ENCODE data around the gene CLSTN1. TPM values are rescaled to one million over a fixed set of nuclear protein-coding genes. Genes with fewer than 3 reads are reported as not detected.
A peak's percentile ranks its signal among the peaks of the same experiment; 100 is the strongest.
"Not testable (repeated sequence)": the region's sequence is repeated elsewhere in the genome, so short reads cannot be mapped to it uniquely, and the experiment has no call there.

Gene CLSTN1
- total RNA-seq, 1 experiment from 2014 or later, result 38.5 TPM

DNA sequence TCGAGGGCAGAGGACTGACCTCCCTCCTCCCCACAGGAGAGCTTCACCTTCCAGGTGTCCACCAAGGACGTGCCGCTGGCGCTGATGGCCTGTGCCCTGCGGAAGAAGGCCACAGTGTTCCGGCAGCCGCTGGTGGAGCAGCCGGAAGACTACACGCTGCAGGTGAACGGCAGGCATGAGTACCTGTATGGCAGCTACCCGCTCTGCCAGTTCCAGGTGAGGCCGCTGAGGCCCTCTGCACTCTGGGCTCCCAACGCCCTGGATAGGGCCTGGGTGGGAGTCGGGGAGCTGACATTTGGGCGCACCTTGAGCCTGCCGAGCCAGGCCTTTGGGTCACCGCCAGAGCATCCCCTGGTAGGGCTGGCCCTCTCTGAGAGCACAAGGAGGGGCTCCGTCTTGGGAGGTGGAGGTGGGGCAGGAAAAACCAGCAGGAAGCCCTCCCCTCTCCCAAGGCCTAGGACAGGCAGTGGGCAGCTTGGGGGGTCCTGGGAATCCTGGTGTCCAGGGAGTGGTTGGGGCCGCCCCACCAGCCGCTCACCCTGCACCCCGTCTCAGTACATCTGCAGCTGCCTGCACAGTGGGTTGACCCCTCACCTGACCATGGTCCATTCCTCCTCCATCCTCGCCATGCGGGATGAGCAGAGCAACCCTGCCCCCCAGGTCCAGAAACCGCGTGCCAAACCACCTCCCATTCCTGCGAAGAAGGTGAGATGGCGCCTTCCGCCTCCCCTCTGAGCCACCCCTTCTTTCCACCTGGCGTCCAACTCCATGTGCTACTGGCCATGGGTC, 107.2 kb downstream of the CLSTN1 start:
- in situ Hi-C loops (cut with HindIII; ENCODE audit: low pct_unique_long_range_greater_than_20kb, low sequenced_read_pairs), result no loop called here
- DNase-seq (ENCODE audit: low read depth, low spot score), result no peak

DNA sequence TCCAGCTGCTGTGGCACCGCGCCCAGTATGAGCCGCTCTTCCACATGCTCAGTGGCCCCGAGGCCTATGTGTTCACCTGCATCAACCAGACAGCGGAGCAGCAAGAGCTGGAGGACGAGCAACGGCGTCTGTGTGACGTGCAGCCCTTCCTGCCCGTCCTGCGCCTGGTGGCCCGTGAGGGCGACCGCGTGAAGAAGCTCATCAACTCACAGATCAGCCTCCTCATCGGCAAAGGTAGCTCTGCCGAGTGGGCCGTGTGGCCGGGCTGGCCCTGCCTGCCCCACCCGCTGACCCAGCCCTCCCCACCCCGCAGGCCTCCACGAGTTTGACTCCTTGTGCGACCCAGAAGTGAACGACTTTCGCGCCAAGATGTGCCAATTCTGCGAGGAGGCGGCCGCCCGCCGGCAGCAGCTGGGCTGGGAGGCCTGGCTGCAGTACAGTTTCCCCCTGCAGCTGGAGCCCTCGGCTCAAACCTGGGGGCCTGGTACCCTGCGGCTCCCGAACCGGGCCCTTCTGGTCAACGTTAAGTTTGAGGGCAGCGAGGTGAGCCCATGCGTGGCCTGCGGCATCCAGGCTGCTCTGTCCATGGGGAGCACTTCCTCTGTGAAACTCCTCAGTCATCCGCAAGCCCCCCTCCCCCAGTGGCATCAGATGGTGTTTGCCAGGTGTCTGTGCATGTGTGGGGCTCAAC, 108.1 kb downstream of the CLSTN1 start:
- no peak for DNase-seq (ENCODE audit: low read depth, low spot score)
- in situ Hi-C loops (cut with HindIII; ENCODE audit: low pct_unique_long_range_greater_than_20kb, low sequenced_read_pairs), result no loop called here

DNA sequence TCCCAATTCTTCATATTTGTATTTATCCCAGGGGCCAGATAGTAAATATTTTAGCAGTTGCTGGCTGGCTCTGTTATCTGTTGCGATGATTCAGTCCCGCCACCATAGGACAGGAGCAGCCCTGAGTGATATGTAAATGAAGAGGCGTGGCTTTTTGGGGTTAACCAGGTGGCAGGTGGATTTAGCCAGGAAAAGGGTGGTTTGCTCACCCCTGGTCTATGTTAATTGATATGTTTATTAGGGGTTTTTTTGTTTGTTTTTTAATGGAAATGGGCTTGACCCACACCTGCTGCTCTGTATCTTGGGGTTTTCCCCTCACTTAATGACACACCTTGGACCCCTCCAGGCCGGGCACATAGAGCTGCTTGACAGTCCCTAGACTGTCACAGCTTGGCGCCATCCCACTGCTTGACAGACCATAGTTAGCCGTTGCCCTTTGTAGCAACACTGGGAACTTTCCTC, 109.5 kb downstream of the CLSTN1 start:
- no peak for DNase-seq (ENCODE audit: low read depth, low spot score)
- in situ Hi-C loops (cut with HindIII; ENCODE audit: low pct_unique_long_range_greater_than_20kb, low sequenced_read_pairs), result no loop called here

DNA sequence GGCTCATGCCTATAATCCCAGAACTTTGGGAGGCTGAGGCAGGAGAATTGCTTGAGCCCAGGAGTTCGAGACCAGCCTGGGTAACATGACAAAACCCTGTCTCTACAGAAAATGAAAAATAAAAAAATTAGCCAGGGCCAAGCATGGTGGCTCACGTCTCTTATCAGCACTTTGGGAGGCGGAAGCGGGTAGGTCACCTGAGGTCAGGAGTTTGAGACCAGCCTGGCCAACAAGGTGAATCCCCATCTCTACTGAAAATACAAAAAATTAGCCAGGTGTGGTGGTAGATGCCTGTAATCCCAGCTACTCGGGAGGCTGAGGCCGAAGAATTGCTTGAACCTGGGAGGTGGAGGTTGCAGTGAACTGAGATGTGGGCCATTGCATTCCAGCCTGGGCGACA, 111.0 kb downstream of the CLSTN1 start:
- in situ Hi-C loops (cut with HindIII; ENCODE audit: low pct_unique_long_range_greater_than_20kb, low sequenced_read_pairs); DNase-seq (ENCODE audit: low read depth, low spot score): not testable (repeated sequence)

DNA sequence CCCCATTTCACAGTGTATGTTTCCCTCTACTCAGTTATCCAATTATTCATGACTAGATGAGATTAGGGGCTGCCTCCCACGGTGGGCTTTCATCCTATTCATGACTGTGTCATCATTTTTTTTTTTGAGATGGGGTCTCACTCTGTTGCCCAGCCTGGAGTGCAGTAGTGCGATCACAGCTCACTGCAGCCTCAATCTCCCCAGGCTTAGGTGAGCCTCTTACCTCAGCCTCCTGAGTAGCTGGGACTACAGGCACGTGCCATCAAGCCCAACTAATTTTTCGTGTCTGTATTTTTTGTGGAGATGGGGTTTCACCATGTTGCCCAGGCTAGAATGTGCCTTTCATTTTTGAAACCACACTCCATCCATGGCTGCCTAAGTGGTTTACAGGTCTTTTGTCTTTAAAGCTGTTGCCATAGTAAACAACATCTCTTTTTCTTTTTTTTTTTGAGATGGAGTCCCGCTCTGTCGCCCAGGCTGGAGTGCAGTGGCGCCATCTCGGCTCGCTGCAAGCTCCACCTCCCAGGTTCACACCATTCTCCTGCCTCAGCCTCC, 112.2 kb downstream of the CLSTN1 start:
- no peak for DNase-seq (ENCODE audit: low read depth, low spot score)
- in situ Hi-C loops (cut with HindIII; ENCODE audit: low pct_unique_long_range_greater_than_20kb, low sequenced_read_pairs), result no loop called here

- DNase-seq (ENCODE audit: low read depth, low spot score), result no peak
- in situ Hi-C loops (cut with HindIII; ENCODE audit: low pct_unique_long_range_greater_than_20kb, low sequenced_read_pairs), result no loop called here
These were observed 113.7 kb downstream of the CLSTN1 start for GRCh38 chr1:9710037-9710436.

DNA sequence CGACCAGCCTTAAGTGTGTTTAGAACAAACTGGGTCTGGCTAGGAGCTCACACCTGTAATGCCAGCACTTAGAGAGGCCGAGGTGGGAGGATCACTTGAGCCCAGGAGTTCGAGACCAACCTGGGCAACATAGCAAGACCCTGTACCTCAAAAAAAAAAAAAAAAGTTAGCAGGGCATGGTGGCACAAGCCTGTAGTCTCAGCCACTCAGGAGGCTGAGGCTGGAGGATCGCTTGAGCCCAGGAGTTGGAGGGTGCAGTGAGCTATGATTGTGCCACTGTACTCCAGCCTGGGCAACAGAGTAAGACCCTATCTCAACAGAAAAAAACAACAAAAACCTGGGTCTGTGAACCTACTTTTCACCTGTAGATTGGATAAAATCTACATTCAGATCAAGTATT, 117.6 kb downstream of the CLSTN1 start:
- DNase-seq (ENCODE audit: low read depth, low spot score), result no peak
- in situ Hi-C loops (cut with HindIII; ENCODE audit: low pct_unique_long_range_greater_than_20kb, low sequenced_read_pairs), result no loop called here

DNA sequence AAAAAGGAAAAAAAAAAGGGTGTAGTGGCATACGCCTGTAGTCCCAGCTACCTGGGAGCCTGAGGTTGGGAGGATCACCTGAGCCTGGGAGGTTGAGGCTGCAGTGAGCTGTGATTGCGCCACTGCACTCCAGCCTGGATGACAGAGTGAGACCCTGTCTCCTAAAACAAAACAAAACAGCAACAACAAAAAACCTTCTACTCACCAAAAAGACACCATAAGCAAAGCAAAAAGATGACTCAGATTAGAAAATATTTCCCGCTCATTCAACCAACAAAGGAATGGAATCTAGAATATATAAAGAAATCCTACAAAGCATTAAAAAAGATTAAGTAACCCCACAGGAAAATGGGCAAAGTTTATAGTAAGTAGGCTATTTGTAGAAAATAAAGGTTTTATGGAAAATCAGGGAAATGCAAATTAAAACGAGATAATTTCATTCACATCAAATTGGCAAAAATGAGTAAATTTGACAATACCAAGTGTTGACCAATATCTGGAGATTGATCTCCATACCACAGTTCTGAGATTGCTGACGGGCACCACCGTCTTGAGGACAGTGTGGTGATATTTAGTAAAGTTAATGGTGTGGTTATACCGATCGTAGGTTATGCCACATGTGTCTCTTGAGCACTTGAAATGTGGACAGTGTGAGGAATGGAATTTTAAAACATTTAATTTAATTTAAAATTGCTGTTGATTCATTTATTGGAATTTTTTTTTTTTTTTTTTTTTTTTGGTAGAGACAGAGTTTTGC, 118.2 kb downstream of the CLSTN1 start:
- in situ Hi-C loops (cut with HindIII; ENCODE audit: low pct_unique_long_range_greater_than_20kb, low sequenced_read_pairs), result no loop called here
- DNase-seq (ENCODE audit: low read depth, low spot score), result no peak

GRCh38 chr1:9703681-9704080, 120.1 kb downstream of the CLSTN1 start:
- in situ Hi-C loops (cut with HindIII; ENCODE audit: low pct_unique_long_range_greater_than_20kb, low sequenced_read_pairs), result no loop called here
- DNase-seq (ENCODE audit: low read depth, low spot score), result no peak

DNA sequence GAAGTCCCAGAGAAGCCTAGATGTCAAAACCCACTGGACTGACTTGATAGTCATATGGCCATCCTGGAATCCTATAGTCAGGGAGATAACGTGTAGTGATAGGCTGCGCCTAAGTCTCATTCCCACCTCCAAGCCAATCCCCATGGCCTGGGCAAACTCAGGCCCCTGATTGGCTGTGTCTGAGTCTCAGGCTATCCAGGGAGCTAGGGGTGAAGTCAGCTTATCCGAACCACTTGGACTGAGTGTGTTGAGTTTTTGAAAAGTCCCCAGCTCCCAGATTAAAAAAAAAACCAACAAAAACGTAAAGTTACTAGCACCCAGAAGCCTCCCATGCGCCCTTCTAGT, 120.6 kb downstream of the CLSTN1 start:
- DNase-seq (ENCODE audit: low read depth, low spot score), result no peak
- in situ Hi-C loops (cut with HindIII; ENCODE audit: low pct_unique_long_range_greater_than_20kb, low sequenced_read_pairs), result no loop called here

- in situ Hi-C loops (cut with HindIII; ENCODE audit: low pct_unique_long_range_greater_than_20kb, low sequenced_read_pairs), result no loop called here
- no peak for DNase-seq (ENCODE audit: low read depth, low spot score)
These were observed 122.1 kb downstream of the CLSTN1 start for GRCh38 chr1:9701665-9702064.

DNA sequence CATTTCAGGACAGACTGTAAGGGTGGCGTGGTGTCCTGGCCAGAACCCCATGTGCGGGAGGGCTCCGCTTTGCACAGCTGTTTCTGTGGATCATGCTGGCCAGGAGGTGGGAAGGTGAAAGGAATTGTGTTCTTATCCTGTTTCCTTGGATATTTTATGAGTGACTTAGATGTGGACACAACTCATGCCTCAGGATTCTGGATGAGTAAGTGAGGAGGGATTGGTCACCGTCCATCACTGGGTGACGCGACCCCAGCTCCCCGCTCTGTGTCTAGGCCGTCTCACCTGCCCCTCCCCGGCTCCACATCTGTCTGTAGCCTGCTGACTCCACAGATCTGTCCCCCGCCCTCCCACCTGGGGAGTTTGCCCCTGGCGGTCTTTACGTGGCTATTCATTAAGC, 123.4 kb downstream of the CLSTN1 start:
- in situ Hi-C loops (cut with HindIII; ENCODE audit: low pct_unique_long_range_greater_than_20kb, low sequenced_read_pairs), result no loop called here
- no peak for DNase-seq (ENCODE audit: low read depth, low spot score)

GRCh38 chr1:9699361-9699760, 124.4 kb downstream of the CLSTN1 start:
- in situ Hi-C loops (cut with HindIII; ENCODE audit: low pct_unique_long_range_greater_than_20kb, low sequenced_read_pairs), result no loop called here
- DNase-seq (ENCODE audit: low read depth, low spot score), result no peak

- in situ Hi-C loops (cut with HindIII; ENCODE audit: low pct_unique_long_range_greater_than_20kb, low sequenced_read_pairs), result no loop called here
- DNase-seq (ENCODE audit: low read depth, low spot score), result no peak
These were observed 127.0 kb downstream of the CLSTN1 start for GRCh38 chr1:9696793-9697192.

DNA sequence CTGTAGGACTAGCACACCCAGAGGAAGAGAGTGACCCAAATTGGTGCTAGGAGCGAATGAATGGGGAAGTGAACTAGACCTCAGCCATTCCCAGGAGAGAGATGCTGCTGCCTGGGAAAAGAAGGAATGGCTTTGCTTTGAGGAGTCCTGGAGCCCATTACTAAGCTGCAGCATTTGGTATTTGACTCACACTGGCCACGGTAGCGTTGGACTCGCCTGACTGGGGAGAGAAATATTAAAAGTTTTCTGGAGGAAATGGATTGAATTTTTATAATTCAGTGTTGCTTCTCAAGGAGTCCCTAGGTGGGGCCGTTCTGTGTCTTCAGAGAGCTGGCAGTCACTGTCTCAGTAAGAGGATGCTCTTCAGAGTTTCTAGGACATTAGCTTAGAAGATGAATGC, 132.1 kb downstream of the CLSTN1 start:
- no peak for DNase-seq (ENCODE audit: low read depth, low spot score)
- in situ Hi-C loops (cut with HindIII; ENCODE audit: low pct_unique_long_range_greater_than_20kb, low sequenced_read_pairs), result no loop called here

DNA sequence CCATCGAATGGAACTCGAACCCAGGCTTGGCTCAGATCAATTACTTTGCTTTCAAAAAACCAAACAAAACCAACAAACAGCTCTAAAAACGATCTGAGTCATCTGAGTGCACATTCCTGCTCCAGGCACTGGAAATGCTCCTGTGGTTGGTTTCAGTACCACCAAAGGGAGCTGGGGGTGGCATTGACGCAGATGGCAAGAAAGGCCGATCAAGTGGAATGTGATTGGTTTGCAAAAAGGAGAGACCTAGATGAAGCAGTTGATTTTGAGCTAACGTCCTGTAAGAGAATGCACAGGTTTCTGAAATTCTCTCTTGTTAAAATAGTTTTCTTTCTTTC, 132.7 kb downstream of the CLSTN1 start:
- in situ Hi-C loops (cut with HindIII; ENCODE audit: low pct_unique_long_range_greater_than_20kb, low sequenced_read_pairs), result no loop called here
- DNase-seq (ENCODE audit: low read depth, low spot score), result peak; percentile 86

DNA sequence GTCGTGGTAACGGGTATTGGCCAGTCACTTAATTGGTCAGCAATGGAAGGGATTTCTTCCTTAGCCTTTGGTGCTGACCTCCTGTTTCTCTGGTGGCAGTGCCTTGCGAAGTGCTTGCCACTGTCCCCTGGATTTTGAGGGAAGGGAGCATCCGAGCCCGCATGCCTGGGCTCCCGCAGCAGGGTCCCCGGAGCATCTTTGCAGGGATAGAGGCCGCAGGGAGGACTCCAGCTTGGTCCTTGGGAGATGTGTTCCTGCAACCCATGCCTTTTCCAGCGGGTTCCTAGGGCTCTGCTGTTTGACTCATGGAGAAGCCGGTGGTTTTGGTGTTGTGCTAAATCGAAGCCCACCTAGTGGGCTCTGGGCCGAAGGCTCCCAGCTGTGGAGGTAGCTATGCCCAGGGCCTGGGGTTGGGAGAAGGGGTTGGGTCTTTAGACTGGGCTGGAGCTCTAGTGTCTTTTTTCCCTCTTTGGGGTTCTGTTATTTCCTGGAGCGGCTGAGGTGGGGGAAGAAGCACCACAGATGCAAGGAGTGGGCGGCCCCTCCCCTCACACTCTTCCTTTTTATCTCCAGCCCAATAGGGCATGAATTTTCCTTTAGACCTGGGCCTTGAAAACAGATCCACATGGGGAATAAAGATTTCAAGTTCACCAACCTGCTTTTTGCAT, 133.2 kb downstream of the CLSTN1 start:
- DNase-seq (ENCODE audit: low read depth, low spot score), result no peak

DNA sequence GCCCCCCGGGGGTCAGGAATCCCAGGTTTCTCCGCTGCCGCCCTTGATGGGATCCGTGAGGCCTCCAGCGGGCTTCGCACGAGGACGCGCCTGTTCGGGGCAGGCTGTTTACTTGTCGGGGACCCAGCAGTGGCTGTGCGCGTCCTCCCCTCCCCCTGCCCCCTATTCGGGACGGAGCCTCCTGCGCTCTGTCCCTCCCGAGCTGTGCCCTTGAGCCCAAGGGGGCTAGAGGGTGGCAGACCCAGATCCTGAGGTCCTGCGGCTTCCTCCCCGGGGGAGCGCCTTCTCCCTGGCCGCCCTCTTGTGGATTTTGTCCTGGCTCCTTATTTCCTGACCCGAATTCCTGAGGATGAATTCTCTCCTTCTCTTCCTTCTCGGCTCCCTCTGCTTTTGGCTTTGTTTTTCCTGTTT, 133.8 kb downstream of the CLSTN1 start:
- in situ Hi-C loops (cut with HindIII; ENCODE audit: low pct_unique_long_range_greater_than_20kb, low sequenced_read_pairs), result no loop called here
- no peak for DNase-seq (ENCODE audit: low read depth, low spot score)

More for the DNA sequence above, 133.2 kb downstream of the CLSTN1 start:
- in situ Hi-C loops (cut with HindIII; ENCODE audit: low pct_unique_long_range_greater_than_20kb, low sequenced_read_pairs), result no loop called here

All from SK-MEL-5 (cell line).